ENCODE measurements around the gene HSPE1.
"Not testable (repeated sequence)": the region's sequence is repeated elsewhere in the genome, so short reads cannot be mapped to it uniquely, and the experiment has no call there.

Gene HSPE1

GRCh38 chr2:197548582-197548981, 48.4 kb downstream of the HSPE1 start:
- no peak for TF ChIP-seq CTCF (conservative IDR thresholded peaks at IDR 0.05; ENCODE audit: control insufficient read depth, insufficient read depth, low read depth, low read length)
- H3K4me3 ChIP-seq (ENCODE audit: control insufficient read depth, low read depth, low read length) = no peak overlapping the region
- DNase-seq (ENCODE audit: low read depth) = no peak

GRCh38 chr2:197551260-197551659, 51.1 kb downstream of the HSPE1 start:
- DNase-seq (ENCODE audit: low read depth); H3K4me3 ChIP-seq (ENCODE audit: control insufficient read depth, low read depth, low read length): not testable (repeated sequence)
